Left kidney (tissue), 2 donors: ENCODE results near the gene HSD17B14. TPM values are rescaled to one million over a fixed set of nuclear protein-coding genes. Genes with fewer than 3 reads are reported as not detected.

Source experiments
- DNase-seq: peaks from one replicate; pipeline ENCODE4 v3.0.0-alpha.2; 2013
- polyA plus RNA-seq: library from polyadenylated mRNA; unstranded; fragments of 120-200 nt; gene quantifications from one replicate; pipeline ENCODE4 v1.2.1, GENCODE V29; 2013; ENCODE audit not compliant: insufficient read length

Gene HSD17B14
- polyA plus RNA-seq, 1 donor: 27.4 TPM

DNA sequence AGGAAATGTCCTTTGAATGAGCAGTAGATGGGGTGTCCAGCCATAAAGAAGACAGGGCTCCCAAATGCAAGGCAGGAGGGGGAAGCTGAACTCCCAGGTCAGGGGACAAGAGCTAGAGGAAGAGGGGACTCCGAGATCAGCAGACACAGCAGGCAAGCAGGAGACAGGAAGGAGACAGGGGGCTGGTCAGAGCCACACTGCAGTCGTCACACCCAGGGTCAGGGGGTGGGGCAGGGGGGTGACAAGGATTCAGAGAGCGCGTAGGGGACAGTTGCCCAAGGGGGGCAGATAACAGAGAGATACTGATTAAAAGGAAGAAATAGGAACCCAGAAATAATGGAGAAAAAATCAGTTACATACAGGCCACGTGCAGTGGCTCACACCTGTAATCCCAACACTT, 3.2 kb downstream of the HSD17B14 start:
- DNase-seq: no peak

DNA sequence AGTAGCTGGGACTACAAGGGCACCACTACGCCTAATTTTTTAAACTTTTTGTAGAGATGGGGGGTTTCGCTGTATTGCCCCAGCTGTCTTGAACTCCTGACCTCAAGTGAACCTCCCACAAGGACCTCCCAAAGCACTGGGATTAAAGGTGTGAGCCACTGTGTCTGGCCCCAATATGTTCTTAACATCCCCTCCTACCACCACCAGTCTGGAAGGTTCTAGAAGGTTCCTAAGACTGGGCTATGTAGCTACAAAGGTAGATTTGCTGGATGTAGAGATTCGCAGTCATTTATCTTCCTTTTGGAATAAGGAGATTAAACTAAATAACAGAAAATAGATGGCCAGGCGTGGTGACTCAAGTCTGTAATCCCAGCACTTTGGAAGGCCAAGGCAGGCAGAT, 5.3 kb downstream of the HSD17B14 start:
- DNase-seq: no peak

DNA sequence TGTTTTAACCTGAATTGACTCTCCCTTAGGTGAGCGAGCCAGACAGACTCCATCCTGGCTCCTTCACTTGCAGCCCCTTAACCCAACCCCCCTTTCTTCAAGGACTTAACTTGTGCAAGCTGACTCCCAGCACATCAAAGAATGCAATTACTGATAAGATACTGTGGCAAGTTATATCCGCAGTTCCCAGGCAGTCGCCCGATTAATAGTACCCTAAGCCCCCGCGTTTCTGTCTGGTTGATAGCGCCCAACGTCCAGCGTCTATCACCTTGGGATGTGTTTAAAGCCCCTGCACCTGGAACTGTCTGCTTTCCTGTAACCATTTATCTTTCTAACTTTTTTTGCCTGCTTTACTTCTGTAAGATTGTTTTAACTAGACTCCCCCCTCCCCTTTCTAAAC, 6.2 kb downstream of the HSD17B14 start:
- DNase-seq: no peak

DNA sequence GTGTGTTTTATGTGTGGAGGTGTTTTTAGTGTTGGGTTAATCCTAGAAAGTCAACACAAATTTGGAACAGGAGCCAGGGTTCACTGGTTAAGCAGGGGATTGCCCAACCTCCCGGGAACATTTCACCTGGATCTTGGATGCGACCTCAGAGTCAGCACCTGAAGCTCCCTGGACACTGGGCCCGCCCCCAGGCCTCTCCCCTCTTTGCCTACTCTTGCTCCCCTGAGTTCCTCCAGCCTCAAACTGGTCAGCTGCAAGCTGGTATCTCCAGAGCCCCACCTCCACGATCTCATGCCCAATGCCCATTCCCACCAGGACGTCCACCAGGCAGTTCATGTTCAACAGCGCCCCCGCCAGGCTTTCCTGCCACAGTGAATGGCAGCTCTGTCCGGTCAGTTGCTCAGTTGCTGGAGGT, 9.7 kb downstream of the HSD17B14 start:
- DNase-seq: no peak

DNA sequence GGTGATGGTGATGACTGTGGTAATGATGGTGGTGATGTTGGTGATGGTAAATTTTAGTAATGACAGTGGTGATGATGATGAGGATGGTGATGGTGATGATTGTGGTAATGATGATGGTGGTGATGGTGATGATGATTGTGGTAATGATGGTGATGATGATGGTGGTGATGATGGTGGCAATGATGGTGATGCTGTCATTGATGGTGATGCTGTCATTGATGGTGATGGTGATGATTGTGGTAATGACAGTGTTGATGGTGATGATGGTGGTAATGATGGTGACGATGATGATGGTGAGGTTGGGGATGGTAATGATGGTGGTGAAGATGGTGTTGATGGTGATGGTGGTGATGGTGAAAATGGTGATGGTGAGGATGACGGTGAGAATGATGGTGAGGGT, 13.8 kb downstream of the HSD17B14 start:
- no peak for DNase-seq

DNA sequence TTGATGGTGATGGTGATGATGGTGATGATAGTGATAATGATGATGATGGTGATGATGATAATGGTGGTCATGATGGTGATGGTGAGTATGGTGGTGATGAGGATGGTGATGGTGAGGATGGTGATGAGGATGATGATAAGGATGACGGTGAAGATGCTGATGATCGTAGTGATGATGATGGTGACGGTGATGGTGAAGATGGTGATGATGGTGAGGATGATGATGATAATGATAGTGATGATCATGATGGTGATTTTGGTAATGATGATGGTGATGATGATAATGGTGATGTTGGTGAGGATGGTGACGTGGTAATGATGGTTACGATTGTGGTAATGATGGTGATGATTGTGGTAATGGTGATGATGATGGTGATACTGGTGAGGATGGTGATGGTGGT, 14.7 kb downstream of the HSD17B14 start:
- no peak for DNase-seq

DNA sequence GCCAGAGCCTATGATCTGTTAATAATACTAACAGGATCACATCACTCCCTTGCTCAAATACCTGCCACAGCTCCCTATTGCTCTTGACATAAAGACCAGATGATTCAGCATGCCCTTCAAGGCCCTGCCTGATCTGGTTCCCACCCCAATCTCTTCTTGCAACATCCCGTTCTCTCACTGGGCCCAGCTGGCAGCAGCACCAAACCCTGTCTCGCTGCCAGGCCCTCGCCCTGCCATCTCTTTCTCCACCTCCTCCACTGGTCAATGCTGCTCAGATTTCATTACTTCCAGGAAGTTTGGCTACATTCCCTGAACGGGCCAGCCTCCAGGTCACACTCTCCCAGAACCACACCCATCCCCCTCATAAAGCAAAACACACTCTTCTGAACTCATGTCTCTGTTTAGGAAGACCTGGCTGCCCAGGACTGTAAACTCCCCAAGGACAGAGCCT, 16.9 kb downstream of the HSD17B14 start:
- no peak for DNase-seq

DNA sequence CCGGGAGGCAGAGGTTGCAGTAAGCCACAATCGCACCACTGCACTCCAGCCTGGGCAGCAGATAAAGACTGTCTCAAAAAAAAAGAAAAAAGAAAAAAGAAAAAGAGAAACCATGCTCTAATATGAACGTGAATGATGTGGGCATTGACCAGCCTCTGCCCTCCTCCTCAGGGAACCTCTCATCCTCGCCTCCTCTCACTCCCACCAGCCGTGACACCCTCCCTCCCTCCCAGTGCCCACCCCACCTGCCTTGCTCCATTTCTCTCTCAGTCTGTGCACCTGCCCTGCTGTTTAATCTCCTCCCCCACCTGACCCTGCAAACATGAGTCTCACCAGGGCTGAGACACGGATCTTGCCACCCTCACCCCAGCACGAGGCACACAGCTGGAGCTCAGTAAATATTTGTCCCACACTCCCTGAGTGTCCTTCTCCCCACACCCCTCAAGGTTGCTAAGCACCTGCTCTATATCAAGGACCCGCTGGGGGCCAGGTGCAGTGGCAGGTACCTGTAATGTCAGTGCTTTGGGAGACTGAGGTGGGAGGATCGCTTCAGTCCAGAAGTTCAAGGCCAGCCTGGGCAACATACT, 18.0 kb downstream of the HSD17B14 start:
- DNase-seq: no peak

DNA sequence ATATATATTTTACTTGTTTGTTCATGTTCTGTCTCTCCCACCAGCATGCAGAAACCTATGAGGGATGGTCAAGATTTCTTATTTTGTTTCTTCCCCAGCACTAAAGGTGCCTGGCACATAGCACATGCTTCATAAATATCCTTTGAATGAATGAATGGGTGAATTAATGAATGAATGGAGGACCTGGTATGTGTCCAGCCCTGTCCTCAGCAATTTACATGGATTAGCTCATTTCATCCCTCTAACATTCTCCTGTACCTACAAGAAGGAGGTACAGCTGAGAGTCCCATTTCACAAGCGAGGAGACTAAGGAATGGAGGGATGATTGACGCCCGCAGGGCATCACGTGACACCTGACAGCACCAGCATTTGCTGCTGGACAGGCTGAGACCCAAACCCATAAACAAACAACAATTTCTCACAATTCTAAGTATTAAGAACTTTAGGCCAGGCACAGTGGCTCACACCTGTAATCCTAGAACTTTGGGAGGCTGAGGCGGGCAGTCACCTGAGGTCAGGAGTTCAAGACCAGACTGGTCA, 18.6 kb downstream of the HSD17B14 start:
- DNase-seq: no peak

DNA sequence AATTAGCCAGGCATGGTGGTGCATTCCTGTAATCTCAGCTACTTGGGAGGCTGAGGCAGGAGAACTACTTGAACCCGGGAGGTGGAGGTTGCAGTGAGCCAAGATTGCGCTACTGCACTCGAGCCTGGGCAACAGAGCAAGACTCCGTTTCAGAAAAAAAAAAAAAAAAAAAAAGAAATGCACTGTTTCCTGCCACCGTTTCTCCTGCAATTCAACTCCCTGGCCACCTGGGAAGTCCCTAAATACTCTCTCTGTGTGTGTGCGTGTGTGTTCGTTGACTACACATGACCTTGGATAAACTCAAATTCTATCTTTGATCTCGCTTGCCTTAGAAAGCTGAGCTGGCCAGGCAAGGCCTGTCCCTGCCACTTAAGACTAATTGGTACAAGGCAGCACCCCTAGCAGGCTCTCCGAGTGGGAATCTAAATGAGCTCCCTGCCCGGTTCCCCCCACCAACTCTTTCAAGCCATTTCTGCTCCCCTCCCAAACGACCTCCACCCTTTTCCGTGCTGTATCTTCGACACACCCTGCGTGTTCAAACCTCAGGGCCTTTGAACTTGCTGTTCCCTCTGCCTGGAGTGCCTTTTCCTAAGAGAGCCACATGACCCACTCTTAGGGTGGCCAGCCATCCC, 20.3 kb downstream of the HSD17B14 start:
- no peak for DNase-seq

DNA sequence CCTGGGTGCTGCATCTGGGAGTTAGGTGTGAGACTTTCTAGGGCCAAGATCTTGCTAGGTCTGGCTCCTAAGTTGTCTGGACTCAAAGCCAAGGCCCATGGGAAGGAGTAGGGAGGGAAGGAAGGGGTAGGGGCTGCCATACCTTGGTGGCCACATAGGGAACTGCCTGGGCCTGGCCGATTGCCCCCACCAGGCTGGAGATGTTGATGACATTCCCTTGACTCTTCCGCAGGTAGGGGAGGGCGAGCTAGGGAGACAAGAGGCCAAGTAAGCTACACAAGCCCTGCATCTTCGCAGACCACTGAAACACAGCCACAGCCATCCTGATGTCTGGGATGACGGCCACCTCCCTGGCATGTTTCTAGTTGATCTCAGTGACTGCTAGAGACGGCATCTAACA, 21.4 kb downstream of the HSD17B14 start:
- DNase-seq: no peak

DNA sequence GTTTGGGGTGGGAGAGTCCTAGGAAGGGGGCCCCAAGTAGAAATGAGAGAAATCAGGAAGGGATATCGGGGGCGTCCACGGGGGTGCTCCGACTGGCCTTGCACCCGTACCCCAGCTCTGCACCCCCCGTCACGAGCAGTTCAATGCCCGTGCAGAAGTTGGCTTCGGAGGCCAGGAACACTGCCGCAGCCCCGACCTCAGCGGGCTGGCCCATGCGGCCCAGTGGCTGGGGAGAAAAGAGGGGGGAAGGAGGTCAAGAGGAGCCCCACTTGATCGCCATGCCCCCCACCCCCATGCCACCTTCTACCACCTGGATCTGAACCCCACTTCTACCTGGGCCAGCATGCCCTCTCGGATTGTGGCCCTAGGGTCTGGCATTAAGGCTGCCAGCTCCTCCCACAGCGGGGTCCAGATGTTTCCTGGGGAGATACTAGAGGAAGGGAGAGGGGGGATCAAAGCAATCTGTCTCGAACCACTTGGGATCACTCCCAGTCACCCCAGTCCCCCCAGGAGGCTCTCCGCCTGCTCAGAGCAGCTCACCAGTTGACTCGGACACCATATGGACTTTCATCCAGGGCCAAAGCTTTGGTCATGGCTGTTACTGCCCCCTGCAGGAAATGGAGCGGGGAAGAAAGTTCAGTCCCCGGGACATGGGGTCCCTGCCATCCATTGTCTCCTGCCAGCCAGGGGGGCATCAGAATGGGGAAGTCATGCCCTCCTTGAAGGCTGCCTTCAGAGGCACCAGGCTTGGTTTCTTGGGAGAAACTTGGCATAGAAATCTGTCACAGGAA, 23.0 kb downstream of the HSD17B14 start:
- no peak for DNase-seq

DNA sequence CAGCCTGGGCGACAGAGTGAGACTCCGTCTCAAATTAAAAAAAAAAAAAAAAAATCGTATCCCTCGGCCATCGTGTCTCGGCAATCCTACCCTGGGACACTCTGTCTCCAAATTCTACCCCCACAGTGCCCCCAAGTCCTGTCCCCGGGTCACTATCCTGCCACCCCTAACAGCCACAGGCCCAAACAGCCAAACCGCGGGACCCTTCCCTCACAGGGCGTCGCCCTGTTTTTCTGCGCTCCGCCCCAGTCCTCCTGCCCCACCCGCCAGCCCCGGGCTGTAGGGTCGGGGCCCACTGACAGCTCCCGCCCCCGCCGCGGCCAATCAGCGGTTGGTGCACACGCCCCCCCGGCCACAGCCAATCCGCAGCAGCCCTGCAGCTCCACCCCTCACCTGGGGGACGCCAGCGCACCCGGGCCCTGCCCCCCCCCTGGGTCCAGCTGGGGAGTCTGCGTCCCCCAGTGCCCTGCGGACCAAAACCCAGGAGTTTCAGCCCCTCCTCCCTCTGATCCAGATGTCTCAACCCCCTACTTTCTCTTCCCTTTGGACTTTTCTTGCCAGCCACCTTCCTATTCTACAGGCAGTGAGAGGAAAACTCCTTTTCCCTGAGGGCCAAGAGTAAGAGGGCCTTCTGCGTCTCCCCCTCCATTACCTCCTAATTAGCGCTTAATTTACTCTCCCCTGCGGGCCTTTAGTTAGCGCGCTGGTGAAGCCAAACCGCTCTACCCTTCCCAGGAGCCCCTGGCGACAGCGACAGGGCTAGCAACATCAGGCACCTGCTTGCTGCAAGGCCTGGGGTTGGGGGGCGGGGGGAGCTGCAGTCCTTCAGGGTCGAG, 24.0 kb downstream of the HSD17B14 start:
- DNase-seq: peak; percentile 75

DNA sequence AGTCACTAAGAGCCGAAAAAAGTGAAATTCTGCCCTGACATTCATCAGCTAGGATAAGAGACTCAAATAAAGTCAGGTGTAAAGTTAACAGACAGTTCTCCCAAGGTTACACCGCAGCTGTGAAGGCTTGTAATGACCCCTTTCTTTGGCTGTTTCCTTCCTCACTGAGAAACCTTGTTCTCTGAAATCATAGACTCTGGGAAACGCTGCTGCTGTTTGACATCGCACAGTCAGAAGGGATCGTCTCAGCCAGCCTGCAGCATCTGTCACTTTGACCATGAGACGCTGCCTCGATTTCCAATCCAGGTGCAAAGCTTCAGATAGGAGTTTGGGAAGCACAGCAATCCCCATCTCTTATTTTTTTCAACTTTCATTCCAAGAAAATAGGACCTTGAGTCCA, 26.1 kb downstream of the HSD17B14 start:
- no peak for DNase-seq

DNA sequence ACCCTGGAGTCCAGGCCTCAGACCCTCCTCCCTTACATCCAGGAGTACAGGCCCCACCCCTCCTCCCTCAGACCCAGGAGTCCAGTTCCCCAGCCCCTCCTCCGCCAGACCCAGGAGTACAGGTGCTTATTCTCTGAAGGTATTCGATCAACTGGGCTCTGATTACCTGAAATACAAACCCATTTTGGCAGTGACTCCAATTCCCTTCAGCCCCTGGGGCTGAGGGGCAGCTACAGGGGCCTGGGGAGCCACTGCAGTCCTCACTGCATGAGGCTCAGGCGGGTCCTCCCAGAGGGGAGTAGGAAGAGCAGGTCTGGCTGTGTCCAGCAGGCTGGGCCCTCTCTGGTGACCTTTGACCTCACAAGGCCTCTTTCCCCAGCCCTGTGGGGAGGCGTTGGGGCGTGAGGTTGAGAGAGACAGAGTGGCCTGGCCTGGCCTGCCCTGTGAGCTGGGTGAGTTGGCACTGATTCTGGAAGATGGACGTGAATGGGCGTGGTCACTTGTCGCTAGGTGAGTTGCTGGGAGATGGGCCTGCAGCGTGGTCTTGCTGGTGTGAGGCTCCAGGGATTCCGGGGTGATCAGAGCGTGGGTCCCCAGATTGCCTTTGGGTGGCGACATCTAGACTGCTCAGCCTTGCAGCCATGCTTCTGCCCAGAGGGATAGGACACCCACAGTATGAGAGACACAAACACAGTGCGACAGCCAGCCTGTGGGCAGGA, 28.5 kb downstream of the HSD17B14 start:
- DNase-seq: no peak

DNA sequence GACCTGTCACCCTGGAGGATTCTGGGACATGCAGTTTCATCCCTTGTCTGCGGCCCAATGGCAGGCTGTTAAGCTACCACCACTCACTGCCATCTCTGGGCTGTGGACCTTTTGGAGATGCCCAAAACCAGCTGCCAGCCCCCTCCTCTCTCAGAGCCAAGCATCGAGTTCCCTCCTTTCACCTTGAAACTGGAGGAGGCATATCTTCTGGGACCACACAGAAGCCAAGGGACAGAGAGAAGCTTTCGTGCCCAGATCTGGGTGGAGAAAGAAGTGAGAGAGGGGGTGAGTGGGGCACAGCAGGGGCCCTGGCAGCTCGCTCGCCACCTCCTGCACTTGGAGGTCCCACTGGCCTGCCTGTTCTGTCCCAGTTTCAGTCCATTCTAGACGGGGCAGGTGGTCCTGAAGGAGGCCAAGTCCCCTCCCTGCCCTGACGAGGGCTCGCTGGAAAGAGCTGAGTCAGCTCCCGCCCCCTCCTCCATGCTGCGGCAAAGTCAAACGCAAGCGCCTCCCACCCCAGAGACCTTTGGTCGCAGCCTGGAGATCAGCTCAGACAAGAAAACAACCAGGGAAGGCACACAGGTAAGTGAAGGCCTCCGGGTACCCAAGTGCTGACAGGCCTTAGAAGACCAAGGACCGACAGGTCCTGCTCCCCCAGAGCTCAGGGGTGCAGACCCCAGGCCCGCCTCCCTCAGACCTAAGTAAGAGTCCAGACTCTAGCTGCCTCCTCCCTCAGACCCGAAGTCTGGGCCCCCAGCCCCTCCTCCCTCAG, 29.3 kb downstream of the HSD17B14 start:
- no peak for DNase-seq

DNA sequence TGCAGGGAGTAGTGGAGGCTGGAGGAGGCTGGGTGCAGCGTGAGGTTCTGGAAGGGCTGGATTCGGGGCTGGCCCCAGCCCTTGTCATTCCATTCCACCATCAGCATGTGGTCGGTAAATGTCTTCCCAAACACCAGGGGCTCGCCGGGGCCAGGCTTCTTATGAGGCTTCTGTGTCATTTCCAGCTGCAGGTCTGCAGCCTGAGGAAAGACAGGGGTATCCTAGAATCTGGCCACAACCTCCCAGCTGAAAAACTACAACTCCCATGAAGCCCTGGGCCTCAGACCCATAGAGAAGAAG, 29.8 kb downstream of the HSD17B14 start:
- no peak for DNase-seq

DNA sequence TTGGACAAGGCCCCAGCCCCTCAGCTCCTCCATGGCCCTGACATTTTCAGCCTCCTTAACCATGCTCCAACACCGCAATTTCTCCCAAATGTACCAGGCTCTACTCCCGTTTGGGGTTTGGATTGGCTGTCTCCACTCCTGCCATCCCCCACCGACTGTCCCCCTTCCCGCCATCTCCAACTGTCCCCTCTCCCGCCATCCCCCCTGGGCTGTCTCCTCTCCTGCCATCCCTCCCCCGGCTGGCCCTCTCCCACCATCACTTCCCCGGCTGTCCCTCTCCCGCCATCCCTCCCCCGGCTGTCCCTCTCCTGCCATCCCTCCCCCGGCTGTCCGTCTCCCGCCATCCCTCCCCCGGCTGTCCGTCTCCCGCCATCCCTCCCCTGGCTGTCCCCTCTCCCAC, 30.8 kb downstream of the HSD17B14 start:
- DNase-seq: no peak

DNA sequence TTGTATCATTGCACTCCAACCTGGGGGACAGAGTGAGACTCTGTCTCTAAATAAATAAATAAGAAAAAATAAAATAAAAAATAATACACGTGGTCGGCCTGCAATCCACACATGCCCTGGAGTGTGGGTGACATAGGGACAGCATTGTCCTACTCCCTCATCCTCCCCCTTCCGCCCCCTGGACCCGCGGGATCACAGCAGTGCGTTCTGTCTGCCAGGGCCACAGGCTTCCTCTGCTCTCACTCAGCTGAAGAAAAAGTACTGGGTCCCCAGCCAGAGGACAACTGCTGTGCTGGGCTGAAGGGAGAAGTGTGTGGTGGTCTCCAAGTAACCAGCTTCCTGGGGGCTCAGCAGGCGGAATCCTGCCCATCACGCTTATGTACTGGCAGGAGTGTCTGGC, 31.8 kb downstream of the HSD17B14 start:
- no peak for DNase-seq

DNA sequence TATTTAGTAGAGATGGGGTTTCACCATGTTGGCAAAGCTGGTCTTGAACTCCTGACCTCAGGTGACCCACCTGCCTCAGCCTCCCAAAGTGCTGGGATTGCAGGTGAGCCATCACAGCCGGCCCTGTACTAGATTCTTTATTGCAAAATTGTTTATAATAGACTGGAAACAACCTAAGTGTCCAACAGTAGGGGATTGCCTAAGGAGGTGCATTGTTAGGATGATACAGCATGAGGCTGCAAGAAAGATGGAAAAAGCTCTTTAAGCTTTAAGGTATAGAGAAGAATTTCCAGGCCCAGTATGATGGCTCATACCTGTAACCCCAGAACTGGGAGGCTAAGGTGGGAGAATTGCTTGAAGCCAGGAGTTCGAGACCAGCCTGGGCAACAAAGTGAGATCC, 33.7 kb downstream of the HSD17B14 start:
- DNase-seq: no peak
